Keratinocyte (primary cell): ENCODE data around the gene ITPKB.
"Not testable (repeated sequence)": the region's sequence is repeated elsewhere in the genome, so short reads cannot be mapped to it uniquely, and the experiment has no call there.

Source experiments
- EZH2 ChIP-seq: IDR thresholded peaks from one replicate; pipeline ENCODE4 v1.6.1; 2012; ENCODE audit warnings: inconsistent platforms, mild to moderate bottlenecking, low read length, moderate library complexity
- TF ChIP-seq, protein P1 (sequence below), 3 experiments: IDR thresholded peaks in 1 of 3; conservative IDR thresholded peaks in 1 of 3; optimal IDR thresholded peaks in 1 of 3; 2 replicates in 2 of 3; 3 replicates in 1 of 3; pipeline versions ENCODE3 to v1.5.1; 2011; ENCODE audit warnings: low read length in 3 of 3, mild to moderate bottlenecking in 3 of 3, moderate library complexity in 2 of 3, control low read depth in 1 of 3, inconsistent platforms in 1 of 3; ENCODE audit not compliant: insufficient read depth in 2 of 3; ENCODE audit errors: extremely low read depth in 1 of 3

DNA sequence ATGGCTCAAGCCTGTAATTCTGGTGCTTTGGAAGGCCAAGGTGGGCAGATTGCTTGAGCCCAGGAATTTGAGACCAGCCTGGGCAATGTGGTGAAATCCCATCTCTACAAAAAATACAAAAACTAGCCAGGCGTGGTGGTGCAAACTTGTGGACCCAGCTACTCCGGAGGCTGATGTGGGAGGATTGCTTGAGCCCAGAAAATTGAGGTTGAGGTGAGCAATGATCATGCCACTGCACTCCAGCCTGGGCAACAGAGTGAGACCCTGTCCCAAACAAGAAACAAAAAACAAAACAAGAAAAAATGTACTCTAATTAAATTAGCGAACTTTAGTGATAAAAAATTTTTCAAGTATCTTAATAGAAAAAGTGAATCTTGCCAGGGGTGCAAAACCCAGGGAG lies 28.1 kb upstream of the ITPKB start:
- TF ChIP-seq EZH2 = not testable (repeated sequence)
- TF ChIP-seq, protein P1, sequence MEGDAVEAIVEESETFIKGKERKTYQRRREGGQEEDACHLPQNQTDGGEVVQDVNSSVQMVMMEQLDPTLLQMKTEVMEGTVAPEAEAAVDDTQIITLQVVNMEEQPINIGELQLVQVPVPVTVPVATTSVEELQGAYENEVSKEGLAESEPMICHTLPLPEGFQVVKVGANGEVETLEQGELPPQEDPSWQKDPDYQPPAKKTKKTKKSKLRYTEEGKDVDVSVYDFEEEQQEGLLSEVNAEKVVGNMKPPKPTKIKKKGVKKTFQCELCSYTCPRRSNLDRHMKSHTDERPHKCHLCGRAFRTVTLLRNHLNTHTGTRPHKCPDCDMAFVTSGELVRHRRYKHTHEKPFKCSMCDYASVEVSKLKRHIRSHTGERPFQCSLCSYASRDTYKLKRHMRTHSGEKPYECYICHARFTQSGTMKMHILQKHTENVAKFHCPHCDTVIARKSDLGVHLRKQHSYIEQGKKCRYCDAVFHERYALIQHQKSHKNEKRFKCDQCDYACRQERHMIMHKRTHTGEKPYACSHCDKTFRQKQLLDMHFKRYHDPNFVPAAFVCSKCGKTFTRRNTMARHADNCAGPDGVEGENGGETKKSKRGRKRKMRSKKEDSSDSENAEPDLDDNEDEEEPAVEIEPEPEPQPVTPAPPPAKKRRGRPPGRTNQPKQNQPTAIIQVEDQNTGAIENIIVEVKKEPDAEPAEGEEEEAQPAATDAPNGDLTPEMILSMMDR (optimal IDR thresholded peaks at IDR 0.05 in 1 of 3, IDR thresholded peaks at IDR 0.05 in 1 of 3, conservative IDR thresholded peaks at IDR 0.05 in 1 of 3; ENCODE audit: extremely low read depth in 1 of 3, insufficient read depth in 2 of 3, low read length in 3 of 3) = not testable (repeated sequence)
